Ishikawa (cell line): ENCODE results near the gene GATC.

Experiments used
- CEBPB ChIP-seq: IDR thresholded peaks from 2 replicates; pipeline ENCODE4 v1.6.1; 2012
- CREB1 ChIP-seq: IDR thresholded peaks from 2 replicates; pipeline ENCODE4 v1.6.1; 2012; ENCODE audit warnings: low read depth
- EGR1 ChIP-seq: IDR thresholded peaks from 2 replicates; pipeline ENCODE4 v1.6.1; 2012
- EP300 ChIP-seq: IDR thresholded peaks from 2 replicates; pipeline ENCODE4 v1.6.1; 2012; ENCODE audit warnings: borderline replicate concordance
- FOXM1 ChIP-seq: IDR thresholded peaks from 2 replicates; pipeline ENCODE4 v1.6.1; 2012; ENCODE audit warnings: low read depth, borderline replicate concordance
- NFIC ChIP-seq: IDR thresholded peaks from 2 replicates; pipeline ENCODE4 v1.6.1; 2012
- RAD21 ChIP-seq: IDR thresholded peaks from 2 replicates; pipeline ENCODE4 v1.6.1; 2012; ENCODE audit warnings: low read depth
- TAF1 ChIP-seq: IDR thresholded peaks from 2 replicates; pipeline ENCODE4 v1.6.1; 2012; ENCODE audit warnings: low read depth, mild to moderate bottlenecking
- TCF12 ChIP-seq: IDR thresholded peaks from 2 replicates; pipeline ENCODE4 v1.6.1; 2012; ENCODE audit warnings: low read depth
- TEAD4 ChIP-seq: IDR thresholded peaks from 2 replicates; pipeline ENCODE4 v1.6.1; 2012
- YY1 ChIP-seq: IDR thresholded peaks from 2 replicates; pipeline ENCODE4 v1.6.1; 2012; ENCODE audit warnings: low read depth
- ZBTB7A ChIP-seq: IDR thresholded peaks from 2 replicates; pipeline ENCODE4 v1.6.1; 2012; ENCODE audit warnings: low read depth
- TF ChIP-seq, protein P1 (sequence below): IDR thresholded peaks from 2 replicates; pipeline ENCODE4 v1.6.1; 2012
- TF ChIP-seq, protein P2 (sequence below): IDR thresholded peaks from 2 replicates; pipeline ENCODE4 v1.6.1; 2012; ENCODE audit warnings: low read depth, mild to moderate bottlenecking
- TF ChIP-seq, protein P3 (sequence below): IDR thresholded peaks from 2 replicates; pipeline ENCODE4 v1.6.1; 2012

Gene GATC

DNA sequence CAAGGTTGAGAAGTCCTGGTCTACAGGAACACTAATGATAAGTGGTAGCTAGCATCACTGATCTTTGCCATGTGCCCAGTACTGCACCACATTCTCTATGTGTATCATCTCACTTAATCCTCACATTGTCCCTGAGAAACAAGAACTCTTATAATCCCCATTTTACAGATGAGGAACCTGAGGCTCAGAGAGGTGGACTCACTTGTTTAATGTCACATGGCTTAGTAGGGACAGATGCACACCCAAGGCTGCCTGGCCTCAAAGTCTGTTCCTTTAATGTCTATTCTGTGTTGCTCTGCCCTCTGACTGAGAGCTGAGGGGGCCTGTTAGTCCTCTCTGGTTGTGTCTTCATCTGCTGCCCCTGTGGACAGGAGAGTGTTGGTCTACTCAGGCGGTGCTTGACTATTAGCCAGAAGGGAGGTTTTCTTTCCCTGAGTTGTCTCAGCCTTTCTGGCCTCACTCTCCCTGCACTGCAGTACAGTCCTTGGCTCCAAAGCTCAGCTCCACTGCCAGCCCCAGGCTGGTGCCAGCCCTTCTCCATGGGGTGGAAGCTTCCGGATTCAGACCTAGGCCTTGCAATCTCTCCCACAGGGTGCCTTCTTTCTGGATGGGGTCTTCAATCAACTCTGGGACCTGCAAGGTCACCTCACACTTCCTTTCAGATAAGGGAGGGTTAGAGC lies 44.7 kb downstream of the GATC start:
- TF ChIP-seq TEAD4, result no peak
- TF ChIP-seq RAD21, result no peak
- TF ChIP-seq ZBTB7A, result no peak
- TF ChIP-seq, protein P1, sequence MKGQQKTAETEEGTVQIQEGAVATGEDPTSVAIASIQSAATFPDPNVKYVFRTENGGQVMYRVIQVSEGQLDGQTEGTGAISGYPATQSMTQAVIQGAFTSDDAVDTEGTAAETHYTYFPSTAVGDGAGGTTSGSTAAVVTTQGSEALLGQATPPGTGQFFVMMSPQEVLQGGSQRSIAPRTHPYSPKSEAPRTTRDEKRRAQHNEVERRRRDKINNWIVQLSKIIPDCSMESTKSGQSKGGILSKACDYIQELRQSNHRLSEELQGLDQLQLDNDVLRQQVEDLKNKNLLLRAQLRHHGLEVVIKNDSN, result no peak
- TF ChIP-seq TAF1, result no peak
- no peak for TF ChIP-seq CEBPB
- TF ChIP-seq, protein P2, sequence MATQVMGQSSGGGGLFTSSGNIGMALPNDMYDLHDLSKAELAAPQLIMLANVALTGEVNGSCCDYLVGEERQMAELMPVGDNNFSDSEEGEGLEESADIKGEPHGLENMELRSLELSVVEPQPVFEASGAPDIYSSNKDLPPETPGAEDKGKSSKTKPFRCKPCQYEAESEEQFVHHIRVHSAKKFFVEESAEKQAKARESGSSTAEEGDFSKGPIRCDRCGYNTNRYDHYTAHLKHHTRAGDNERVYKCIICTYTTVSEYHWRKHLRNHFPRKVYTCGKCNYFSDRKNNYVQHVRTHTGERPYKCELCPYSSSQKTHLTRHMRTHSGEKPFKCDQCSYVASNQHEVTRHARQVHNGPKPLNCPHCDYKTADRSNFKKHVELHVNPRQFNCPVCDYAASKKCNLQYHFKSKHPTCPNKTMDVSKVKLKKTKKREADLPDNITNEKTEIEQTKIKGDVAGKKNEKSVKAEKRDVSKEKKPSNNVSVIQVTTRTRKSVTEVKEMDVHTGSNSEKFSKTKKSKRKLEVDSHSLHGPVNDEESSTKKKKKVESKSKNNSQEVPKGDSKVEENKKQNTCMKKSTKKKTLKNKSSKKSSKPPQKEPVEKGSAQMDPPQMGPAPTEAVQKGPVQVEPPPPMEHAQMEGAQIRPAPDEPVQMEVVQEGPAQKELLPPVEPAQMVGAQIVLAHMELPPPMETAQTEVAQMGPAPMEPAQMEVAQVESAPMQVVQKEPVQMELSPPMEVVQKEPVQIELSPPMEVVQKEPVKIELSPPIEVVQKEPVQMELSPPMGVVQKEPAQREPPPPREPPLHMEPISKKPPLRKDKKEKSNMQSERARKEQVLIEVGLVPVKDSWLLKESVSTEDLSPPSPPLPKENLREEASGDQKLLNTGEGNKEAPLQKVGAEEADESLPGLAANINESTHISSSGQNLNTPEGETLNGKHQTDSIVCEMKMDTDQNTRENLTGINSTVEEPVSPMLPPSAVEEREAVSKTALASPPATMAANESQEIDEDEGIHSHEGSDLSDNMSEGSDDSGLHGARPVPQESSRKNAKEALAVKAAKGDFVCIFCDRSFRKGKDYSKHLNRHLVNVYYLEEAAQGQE, result no peak
- TF ChIP-seq YY1, result no peak

DNA sequence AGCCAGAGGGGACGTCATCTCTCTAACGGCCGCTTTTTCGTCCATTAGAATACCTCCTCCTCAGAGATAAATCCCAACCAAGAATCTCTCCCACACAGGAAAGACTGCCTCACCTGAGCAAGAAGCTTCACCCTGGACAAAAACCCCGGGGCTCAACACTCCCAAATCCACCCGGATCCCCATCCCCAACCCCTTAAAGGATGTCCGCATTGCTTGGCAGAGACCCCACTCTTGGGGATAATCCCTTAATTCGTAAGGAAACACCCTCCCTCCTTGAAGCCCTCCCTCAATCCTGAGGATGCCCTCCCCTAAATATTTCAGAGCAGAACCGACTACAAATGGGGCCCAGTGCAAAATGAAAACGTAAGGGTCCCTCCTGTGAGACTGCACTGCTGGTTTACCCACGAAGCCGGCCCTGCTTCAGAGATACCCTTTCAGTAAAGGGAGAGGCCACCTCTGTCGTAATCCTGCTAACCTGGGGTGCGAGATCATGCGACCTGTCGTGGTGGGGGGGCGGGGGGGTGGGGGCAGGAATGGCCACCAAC lies 49.0 kb downstream of the GATC start:
- 0 out of 2 replicates have a peak, but pooled peaks have one; percentile 29 for TF ChIP-seq CEBPB
- TF ChIP-seq, protein P1, result no peak

DNA sequence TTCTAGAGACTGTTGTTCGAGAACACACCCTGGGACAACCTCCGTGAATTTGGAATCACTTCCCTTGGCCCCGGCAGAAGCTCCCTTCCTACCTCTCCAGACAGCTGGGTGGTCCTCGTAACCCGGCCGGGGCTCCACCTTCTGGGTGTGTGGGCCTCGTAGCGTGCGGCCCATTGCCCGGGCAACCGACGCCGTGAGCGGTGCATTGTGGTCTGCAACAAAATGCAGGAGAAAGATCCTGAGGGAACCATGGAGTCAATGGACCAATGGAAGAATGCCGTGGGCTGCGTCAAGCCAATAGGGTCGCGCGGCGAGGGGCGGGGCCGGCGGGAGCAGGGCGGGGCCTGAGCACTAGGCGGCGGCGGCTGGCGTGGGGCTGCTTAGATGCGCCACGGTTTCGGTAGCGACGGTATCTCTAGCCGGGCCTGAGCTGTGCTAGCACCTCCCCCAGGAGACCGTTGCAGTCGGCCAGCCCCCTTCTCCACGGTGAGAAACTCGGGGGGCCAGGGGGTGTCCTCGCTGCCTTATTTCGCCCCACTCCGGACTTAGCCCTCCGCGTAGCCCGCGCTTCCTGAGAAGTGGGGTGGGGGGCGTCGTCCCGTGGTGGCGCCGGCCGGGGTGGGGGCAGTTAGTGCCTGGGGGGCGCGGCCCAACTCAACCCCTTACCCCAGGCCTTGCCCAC lies 49.6 kb downstream of the GATC start, which contains the start of gene DYNLL1:
TSS of gene DYNLL1 (plus strand) at position 383 of the 682 bp plus-strand sequence. CDS start 309 bp downstream, outside the sequence.
- TF ChIP-seq EP300 (no peak; the same call in 1 of the 2 replicates), EGR1 (peak; percentile 52; the same call in 1 of the 2 replicates), ZBTB7A (peak; percentile 57), NFIC (no peak), CREB1 (no peak), TEAD4 (0 out of 2 replicates have a peak, but pooled peaks have one; percentile 15), CEBPB (no peak), YY1 (no peak), TCF12 (peak; percentile 74), TAF1 (peak; percentile 95), FOXM1 (peak; percentile 98), RAD21 (no peak)
- TF ChIP-seq, protein P2, result no peak
- TF ChIP-seq, protein P3, sequence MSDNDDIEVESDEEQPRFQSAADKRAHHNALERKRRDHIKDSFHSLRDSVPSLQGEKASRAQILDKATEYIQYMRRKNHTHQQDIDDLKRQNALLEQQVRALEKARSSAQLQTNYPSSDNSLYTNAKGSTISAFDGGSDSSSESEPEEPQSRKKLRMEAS, result peak; percentile 73
- TF ChIP-seq, protein P1, result peak; percentile 47; the same call in 1 of the 2 replicates

DNA sequence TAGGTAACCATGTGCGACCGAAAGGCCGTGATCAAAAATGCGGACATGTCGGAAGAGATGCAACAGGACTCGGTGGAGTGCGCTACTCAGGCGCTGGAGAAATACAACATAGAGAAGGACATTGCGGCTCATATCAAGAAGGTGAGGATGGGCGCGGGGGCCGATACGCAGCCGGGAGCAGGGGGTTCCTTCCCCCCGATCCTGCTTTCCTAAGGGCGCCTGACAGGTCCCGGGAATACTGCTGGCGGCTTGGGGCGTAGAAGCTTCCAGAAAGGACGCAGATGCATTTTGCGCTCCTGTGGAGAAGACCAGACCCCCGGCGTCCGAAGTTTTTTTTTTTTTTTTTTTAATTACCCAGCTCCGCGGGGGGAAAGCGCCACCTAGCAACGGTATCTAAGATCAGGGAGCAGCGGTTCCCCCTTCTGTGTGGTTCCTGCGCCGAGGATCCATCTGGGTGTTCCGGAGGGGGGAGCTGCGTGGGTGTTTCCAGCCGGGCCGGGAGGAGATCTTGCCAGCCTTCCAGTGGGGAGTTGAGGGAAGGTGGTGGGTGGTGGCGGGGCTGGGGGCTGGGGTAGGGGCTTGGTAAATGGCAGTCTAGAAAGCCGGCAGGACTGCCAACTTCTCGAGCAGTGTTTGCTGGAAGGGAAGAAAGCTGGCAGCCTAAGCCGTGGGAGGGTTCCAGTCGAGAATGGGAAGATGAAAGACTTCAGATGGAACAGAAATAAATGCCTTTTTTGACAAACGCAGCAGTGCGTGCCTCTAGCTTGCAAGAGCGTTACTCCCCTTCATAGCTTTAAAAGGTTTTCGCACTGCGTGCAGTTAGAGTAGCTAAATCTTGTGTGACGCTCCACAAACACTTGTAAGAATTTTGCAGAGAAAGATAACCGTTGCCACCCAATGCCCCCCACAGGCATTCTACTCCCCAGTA lies 50.4 kb downstream of the GATC start:
- TF ChIP-seq FOXM1 (no peak), TEAD4 (no peak), ZBTB7A (peak; percentile 25), EGR1 (peak; percentile 80), TCF12 (no peak), NFIC (no peak), RAD21 (no peak), TAF1 (no peak), EP300 (no peak)
- TF ChIP-seq, protein P3, result no peak
- TF ChIP-seq, protein P2, result no peak
